ENCODE results near the gene ZSWIM3. TPM values are rescaled to one million over a fixed set of nuclear protein-coding genes. Genes with fewer than 3 reads are reported as not detected.

The ZSWIM3 gene
- total and polyA plus RNA-seq, 2 of the 13 experiments (the other 11 are each of a cell fraction or from before 2014, with no cell fraction given): 5.2 to 5.8 TPM

DNA sequence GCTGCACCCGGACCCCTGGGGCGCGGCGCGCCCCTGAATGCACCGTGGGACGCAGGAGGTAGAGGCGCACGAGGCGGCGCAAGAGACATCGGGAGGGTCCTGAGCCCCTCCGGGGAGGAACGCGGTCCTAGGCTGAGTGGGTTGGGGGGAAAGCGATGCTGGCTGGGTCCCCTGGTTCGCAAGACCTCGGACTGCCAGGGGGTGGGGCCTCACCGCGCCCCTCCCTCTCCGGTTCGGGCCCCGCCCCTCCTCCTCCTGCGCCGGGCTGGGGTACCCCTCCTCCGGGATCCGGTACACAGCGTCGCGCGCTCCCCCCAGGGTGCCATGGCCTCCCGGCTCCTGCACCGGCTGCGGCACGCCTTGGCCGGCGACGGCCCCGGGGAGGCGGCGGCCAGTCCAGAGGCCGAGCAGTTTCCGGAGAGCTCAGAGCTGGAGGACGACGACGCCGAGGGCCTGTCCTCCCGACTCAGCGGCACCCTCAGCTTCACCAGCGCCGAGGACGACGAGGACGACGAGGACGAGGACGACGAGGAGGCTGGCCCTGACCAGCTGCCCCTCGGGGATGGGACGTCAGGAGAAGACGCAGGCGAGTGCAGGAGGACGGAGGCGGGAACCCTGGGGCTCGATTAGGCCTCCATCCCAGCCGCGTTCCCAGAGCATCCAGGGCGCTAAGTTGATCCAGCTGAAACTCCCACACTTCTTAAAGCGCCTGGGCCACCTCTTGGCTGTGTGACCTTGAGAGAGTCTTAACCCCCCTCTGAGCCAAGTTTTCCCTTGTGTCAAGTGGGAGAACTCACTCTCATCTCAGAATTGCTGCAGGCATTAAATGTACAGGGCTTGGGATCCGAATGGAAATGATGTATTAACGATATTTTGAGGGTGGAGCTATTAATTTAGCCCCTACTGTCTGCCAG, 23.3 kb upstream of the ZSWIM3 start (continued):
- TF ChIP-seq, protein P1, sequence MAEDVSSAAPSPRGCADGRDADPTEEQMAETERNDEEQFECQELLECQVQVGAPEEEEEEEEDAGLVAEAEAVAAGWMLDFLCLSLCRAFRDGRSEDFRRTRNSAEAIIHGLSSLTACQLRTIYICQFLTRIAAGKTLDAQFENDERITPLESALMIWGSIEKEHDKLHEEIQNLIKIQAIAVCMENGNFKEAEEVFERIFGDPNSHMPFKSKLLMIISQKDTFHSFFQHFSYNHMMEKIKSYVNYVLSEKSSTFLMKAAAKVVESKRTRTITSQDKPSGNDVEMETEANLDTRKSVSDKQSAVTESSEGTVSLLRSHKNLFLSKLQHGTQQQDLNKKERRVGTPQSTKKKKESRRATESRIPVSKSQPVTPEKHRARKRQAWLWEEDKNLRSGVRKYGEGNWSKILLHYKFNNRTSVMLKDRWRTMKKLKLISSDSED (CRISPR knock-in tag; IDR thresholded peaks at IDR 0.05): no peak
- TF ChIP-seq MAFG (CRISPR knock-in tag; IDR thresholded peaks at IDR 0.05) (no peak), FOXK2 (IDR thresholded peaks at IDR 0.05) (no peak), SNAI1 (CRISPR knock-in tag; IDR thresholded peaks at IDR 0.05; ENCODE audit: borderline replicate concordance) (peak; percentile 78; the same call in 1 of the 2 replicates), RBM39 (IDR thresholded peaks at IDR 0.05; ENCODE audit: low read depth, low read length, poor library complexity, severe bottlenecking) (peak; percentile 94), KLF16 (CRISPR knock-in tag; IDR thresholded peaks at IDR 0.05) (no peak; a peak in 2 of 4 replicates), ZMAT3 (CRISPR knock-in tag; conservative IDR thresholded peaks at IDR 0.05) (peak; percentile 87; the same call in 1 of the 2 replicates), ZNF431 (CRISPR knock-in tag; IDR thresholded peaks at IDR 0.05; ENCODE audit: borderline replicate concordance, low read depth) (peak; percentile 21; the same call in 1 of the 2 replicates), ETV6 (CRISPR knock-in tag; conservative IDR thresholded peaks at IDR 0.05) (peak; percentile 65; the same call in 1 of the 2 replicates), ATF7-NPFF (CRISPR knock-in tag; IDR thresholded peaks at IDR 0.05; ENCODE audit: low read depth) (peak; percentile 51), ZNF468 (CRISPR knock-in tag; IDR thresholded peaks at IDR 0.05) (no peak; the same call in 1 of the 2 replicates), PAF1 (CRISPR knock-in tag; IDR thresholded peaks at IDR 0.05) (peak; percentile 52; the same call in 1 of the 2 replicates), POLR2G (IDR thresholded peaks at IDR 0.05; ENCODE audit: low read depth, low read length) (peak; percentile 49), ZNF83 (CRISPR knock-in tag; IDR thresholded peaks at IDR 0.05; ENCODE audit: borderline replicate concordance) (no peak; the same call in 1 of the 2 replicates), HOXD1 (CRISPR knock-in tag; IDR thresholded peaks at IDR 0.05) (peak; percentile 43; the same call in 1 of the 2 replicates), FOXO1 (CRISPR knock-in tag; IDR thresholded peaks at IDR 0.05) (peak; percentile 65), PTBP1 (IDR thresholded peaks at IDR 0.05; ENCODE audit: low read depth, low read length, poor library complexity, severe bottlenecking) (no peak), RNF2 (conservative IDR thresholded peaks at IDR 0.05; ENCODE audit: low read depth) (peak; percentile 56; the same call in 1 of the 2 replicates)
- TF ChIP-seq, protein P2, sequence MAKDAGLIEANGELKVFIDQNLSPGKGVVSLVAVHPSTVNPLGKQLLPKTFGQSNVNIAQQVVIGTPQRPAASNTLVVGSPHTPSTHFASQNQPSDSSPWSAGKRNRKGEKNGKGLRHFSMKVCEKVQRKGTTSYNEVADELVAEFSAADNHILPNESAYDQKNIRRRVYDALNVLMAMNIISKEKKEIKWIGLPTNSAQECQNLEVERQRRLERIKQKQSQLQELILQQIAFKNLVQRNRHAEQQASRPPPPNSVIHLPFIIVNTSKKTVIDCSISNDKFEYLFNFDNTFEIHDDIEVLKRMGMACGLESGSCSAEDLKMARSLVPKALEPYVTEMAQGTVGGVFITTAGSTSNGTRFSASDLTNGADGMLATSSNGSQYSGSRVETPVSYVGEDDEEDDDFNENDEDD (CRISPR knock-in tag; IDR thresholded peaks at IDR 0.05; ENCODE audit: borderline replicate concordance): peak; percentile 50; the same call in 1 of the 2 replicates
- TF ChIP-seq, protein P3, sequence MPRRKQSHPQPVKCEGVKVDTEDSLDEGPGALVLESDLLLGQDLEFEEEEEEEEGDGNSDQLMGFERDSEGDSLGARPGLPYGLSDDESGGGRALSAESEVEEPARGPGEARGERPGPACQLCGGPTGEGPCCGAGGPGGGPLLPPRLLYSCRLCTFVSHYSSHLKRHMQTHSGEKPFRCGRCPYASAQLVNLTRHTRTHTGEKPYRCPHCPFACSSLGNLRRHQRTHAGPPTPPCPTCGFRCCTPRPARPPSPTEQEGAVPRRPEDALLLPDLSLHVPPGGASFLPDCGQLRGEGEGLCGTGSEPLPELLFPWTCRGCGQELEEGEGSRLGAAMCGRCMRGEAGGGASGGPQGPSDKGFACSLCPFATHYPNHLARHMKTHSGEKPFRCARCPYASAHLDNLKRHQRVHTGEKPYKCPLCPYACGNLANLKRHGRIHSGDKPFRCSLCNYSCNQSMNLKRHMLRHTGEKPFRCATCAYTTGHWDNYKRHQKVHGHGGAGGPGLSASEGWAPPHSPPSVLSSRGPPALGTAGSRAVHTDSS (CRISPR knock-in tag; conservative IDR thresholded peaks at IDR 0.05): 0 out of 2 replicates have a peak, but pooled peaks have one; percentile 34
- TF ChIP-seq, protein P4, sequence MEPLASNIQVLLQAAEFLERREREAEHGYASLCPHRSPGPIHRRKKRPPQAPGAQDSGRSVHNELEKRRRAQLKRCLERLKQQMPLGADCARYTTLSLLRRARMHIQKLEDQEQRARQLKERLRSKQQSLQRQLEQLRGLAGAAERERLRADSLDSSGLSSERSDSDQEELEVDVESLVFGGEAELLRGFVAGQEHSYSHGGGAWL (CRISPR knock-in tag; IDR thresholded peaks at IDR 0.05): peak; percentile 81; the same call in 1 of the 2 replicates
- TF ChIP-seq, protein P5, sequence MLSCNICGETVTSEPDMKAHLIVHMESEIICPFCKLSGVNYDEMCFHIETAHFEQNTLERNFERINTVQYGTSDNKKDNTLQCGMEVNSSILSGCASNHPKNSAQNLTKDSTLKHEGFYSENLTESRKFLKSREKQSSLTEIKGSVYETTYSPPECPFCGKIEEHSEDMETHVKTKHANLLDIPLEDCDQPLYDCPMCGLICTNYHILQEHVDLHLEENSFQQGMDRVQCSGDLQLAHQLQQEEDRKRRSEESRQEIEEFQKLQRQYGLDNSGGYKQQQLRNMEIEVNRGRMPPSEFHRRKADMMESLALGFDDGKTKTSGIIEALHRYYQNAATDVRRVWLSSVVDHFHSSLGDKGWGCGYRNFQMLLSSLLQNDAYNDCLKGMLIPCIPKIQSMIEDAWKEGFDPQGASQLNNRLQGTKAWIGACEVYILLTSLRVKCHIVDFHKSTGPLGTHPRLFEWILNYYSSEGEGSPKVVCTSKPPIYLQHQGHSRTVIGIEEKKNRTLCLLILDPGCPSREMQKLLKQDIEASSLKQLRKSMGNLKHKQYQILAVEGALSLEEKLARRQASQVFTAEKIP (CRISPR knock-in tag; IDR thresholded peaks at IDR 0.05; ENCODE audit: borderline replicate concordance): no peak

All from HepG2 (cell line).